GM23338 (cell line): ENCODE data around the gene ZDHHC7. TPM values are rescaled to one million over a fixed set of nuclear protein-coding genes. Genes with fewer than 3 reads are reported as not detected.

Experiments
- ATAC-seq: fragments of 200-7000 bp; cut with Tn5 transposase; 3 replicates; pipeline ENCODE4 v1.9.1; 2020
- DNase-seq: peaks from one replicate; pipeline ENCODE4 v3.0.0-alpha.2; 2015; ENCODE audit warnings: low spot score
- H2AFZ ChIP-seq: fragments of 200-600 bp; sonication (generic); 2 replicates; pipeline ENCODE4 v1.8.0; 2016; ENCODE audit warnings: antibody characterized with exemption, mild to moderate bottlenecking, moderate library complexity
- H3F3A ChIP-seq: fragments of 200-600 bp; sonication (generic); replicated peaks from 2 replicates; pipeline ENCODE4 v1.8.0; 2017; ENCODE audit warnings: antibody characterized with exemption, mixed run types, low read depth
- H3K27ac ChIP-seq: fragments of 200-600 bp; sonication (generic); 2 replicates; pipeline ENCODE4 v1.6.1; 2016; ENCODE audit warnings: low read depth
- H3K27me3 ChIP-seq: fragments of 200-600 bp; sonication (generic); 2 replicates; pipeline ENCODE4 v1.8.0; 2016; ENCODE audit warnings: mild to moderate bottlenecking, mixed run types, moderate library complexity; ENCODE audit not compliant: insufficient read depth
- H3K36me3 ChIP-seq: fragments of 200-600 bp; sonication (generic); 2 replicates; pipeline ENCODE4 v1.8.0; 2016; ENCODE audit warnings: mild to moderate bottlenecking; ENCODE audit not compliant: insufficient read depth
- H3K4me1 ChIP-seq: fragments of 200-600 bp; sonication (generic); 2 replicates; pipeline ENCODE4 v1.8.0; 2016; ENCODE audit warnings: mild to moderate bottlenecking, moderate library complexity; ENCODE audit not compliant: insufficient read depth
- H3K4me2 ChIP-seq: fragments of 200-600 bp; sonication (generic); 2 replicates; pipeline ENCODE4 v1.7.1; 2017; ENCODE audit warnings: mixed run types
- H3K4me3 ChIP-seq: fragments of 200-600 bp; sonication (generic); 2 replicates; pipeline ENCODE4 v1.6.1; 2016; ENCODE audit warnings: mixed run types
- H3K79me2 ChIP-seq: fragments of 200-600 bp; sonication (generic); replicated peaks from 2 replicates; pipeline ENCODE4 v1.8.0; 2017; ENCODE audit warnings: mild to moderate bottlenecking; ENCODE audit not compliant: insufficient read depth
- H3K9me2 ChIP-seq: fragments of 200-600 bp; sonication (generic); 2 replicates; pipeline ENCODE4 v1.8.0; 2017; ENCODE audit not compliant: insufficient read depth
- H4K20me1 ChIP-seq: fragments of 200-600 bp; sonication (generic); replicated peaks from 2 replicates; pipeline ENCODE4 v1.8.0; 2017; ENCODE audit warnings: mild to moderate bottlenecking; ENCODE audit not compliant: insufficient read depth
- H3K27ac Mint-ChIP-seq: 2 replicates; pipeline ENCODE4 v1.8.0; 2020; ENCODE audit warnings: inconsistent platforms, mild to moderate bottlenecking, moderate library complexity, mixed read lengths
- H3K27me3 Mint-ChIP-seq: 3 replicates; pipeline ENCODE4 v1.8.0; 2022; ENCODE audit warnings: low read depth, mild to moderate bottlenecking, moderate library complexity, mixed read lengths, inconsistent platforms; ENCODE audit not compliant: insufficient read depth, poor library complexity
- H3K36me3 Mint-ChIP-seq: 3 replicates; pipeline ENCODE4 v1.8.0; 2021; ENCODE audit warnings: low read depth, mild to moderate bottlenecking, inconsistent platforms, moderate library complexity, mixed read lengths
- H3K4me1 Mint-ChIP-seq: 3 replicates; pipeline ENCODE4 v1.8.0; 2020; ENCODE audit warnings: mild to moderate bottlenecking, inconsistent platforms, mixed read lengths
- H3K4me3 Mint-ChIP-seq: 3 replicates; pipeline ENCODE4 v1.8.0; 2021; ENCODE audit warnings: moderate library complexity, mild to moderate bottlenecking, inconsistent platforms, mixed read lengths
- H3K9me3 Mint-ChIP-seq: 3 replicates; pipeline ENCODE4 v1.8.0; 2020; ENCODE audit warnings: moderate library complexity, mild to moderate bottlenecking, inconsistent platforms, mixed read lengths
- CREB1 ChIP-seq: fragments of 250-450 bp; sonication (Bioruptor Pico); IDR thresholded peaks from 2 replicates; pipeline ENCODE4 v1.5.0; 2020; ENCODE audit warnings: low read depth, mild to moderate bottlenecking, moderate library complexity
- CTCF ChIP-seq, 2 experiments: fragments of 200-600 bp in 1 of 2; sonication (generic) in 1 of 2; conservative IDR thresholded peaks; 2 replicates each; pipeline versions ENCODE4 v1.5.1 to v1.6.1; 2016 to 2017; ENCODE audit warnings: antibody characterized with exemption in 2 of 2, low read depth in 2 of 2, mild to moderate bottlenecking in 2 of 2, moderate library complexity in 1 of 2
- ETS1 ChIP-seq: IDR thresholded peaks from 2 replicates; pipeline ENCODE4 v1.6.1; 2016; ENCODE audit warnings: antibody characterized with exemption
- EZH2 ChIP-seq: fragments of 200-600 bp; sonication (generic); IDR thresholded peaks from one replicate; pipeline ENCODE4 v1.8.0; 2017; ENCODE audit warnings: antibody characterized with exemption, mild to moderate bottlenecking, low read depth; ENCODE audit not compliant: unreplicated experiment
- EZH2phosphoT487 ChIP-seq: fragments of 200-600 bp; sonication (generic); IDR thresholded peaks from one replicate; pipeline ENCODE4 v1.8.1; 2018; ENCODE audit warnings: antibody characterized with exemption; ENCODE audit not compliant: unreplicated experiment
- JUNB ChIP-seq: IDR thresholded peaks from one replicate; pipeline ENCODE4 v1.6.1; 2016; ENCODE audit warnings: antibody characterized with exemption; ENCODE audit not compliant: unreplicated experiment
- NANOG ChIP-seq: IDR thresholded peaks from 2 replicates; pipeline ENCODE4 v1.6.1; 2016; ENCODE audit warnings: antibody characterized with exemption, borderline replicate concordance
- POLR2AphosphoS5 ChIP-seq: IDR thresholded peaks from 2 replicates; pipeline ENCODE4 v1.6.1; 2016; ENCODE audit warnings: antibody characterized with exemption, low read depth
- REST ChIP-seq: IDR thresholded peaks from one replicate; pipeline ENCODE4 v1.6.1; 2018; ENCODE audit warnings: antibody characterized with exemption; ENCODE audit not compliant: unreplicated experiment
- STAT1 ChIP-seq: IDR thresholded peaks from one replicate; pipeline ENCODE4 v1.6.1; 2016; ENCODE audit warnings: antibody characterized with exemption; ENCODE audit not compliant: unreplicated experiment
- ZNF114 ChIP-seq: fragments of 250-450 bp; sonication (Bioruptor Pico); IDR thresholded peaks from 2 replicates; pipeline ENCODE4 v1.5.0; 2020; ENCODE audit warnings: mild to moderate bottlenecking, moderate library complexity
- ZNF331 ChIP-seq: fragments of 250-450 bp; sonication (Bioruptor Pico); IDR thresholded peaks from 2 replicates; pipeline ENCODE4 v1.5.0; 2020; ENCODE audit warnings: low read depth, mild to moderate bottlenecking, moderate library complexity
- ZNF462 ChIP-seq: fragments of 250-450 bp; sonication (Bioruptor Pico); IDR thresholded peaks from 2 replicates; pipeline ENCODE4 v1.5.0; 2020; ENCODE audit warnings: mild to moderate bottlenecking, moderate library complexity
- polyA plus RNA-seq: library from polyadenylated mRNA; unstranded; fragments of >200 nt; fragmentation: Nextera tagmentation; extraction: Ambion mirVana; gene quantifications from 2 replicates; pipeline ENCODE4 v1.2.1, GENCODE V29; 2016
- total RNA-seq: library from RNA; depleted of rRNA; stranded (reverse); fragments of >200 nt; shearing (Covaris generic); gene quantifications from 2 replicates; pipeline ENCODE4 v1.2.3, GENCODE V29; 2014

The ZDHHC7 gene
- total and polyA plus RNA-seq, 2 experiments from 2014 or later = 13.1 to 46.1 TPM

- no peaks in the 10 kb centered on the region for H3K79me2 ChIP-seq
- DNase-seq (no peak), ATAC-seq (no peak; the same call in 2 of the 3 replicates)
- Mint-ChIP-seq H3K27ac (no peak overlapping the region), H3K9me3 (peaks cover 3% of the 10 kb centered on the region; the same call in 1 of the 3 replicates), H3K36me3 (no peaks in the 10 kb centered on the region), H3K4me3 (no peak overlapping the region), H3K27me3 (peaks cover 11% of the 10 kb centered on the region), H3K4me1 (no peaks in the 10 kb centered on the region)
- H4K20me1 ChIP-seq = no peaks in the 10 kb centered on the region
- H3K4me3 ChIP-seq = no peak overlapping the region
- no peaks in the 10 kb centered on the region for H3K4me1 ChIP-seq
- no peaks in the 10 kb centered on the region for H3K27me3 ChIP-seq
- no peaks in the 10 kb centered on the region for H3F3A ChIP-seq
- H3K27ac ChIP-seq = no peak overlapping the region
- H3K36me3 ChIP-seq = no peaks in the 10 kb centered on the region
- TF ChIP-seq EZH2phosphoT487 (no peak), ZNF331 (CRISPR knock-in tag) (no peak), ZNF462 (no peak), ZNF114 (no peak), ETS1 (no peak), POLR2AphosphoS5 (no peak), EZH2 (no peak), CREB1 (CRISPR knock-in tag) (no peak), JUNB (no peak), REST (no peak), CTCF (conservative IDR thresholded peaks at IDR 0.05; ENCODE audit: low read depth in 2 of 2) (no peak), STAT1 (no peak), NANOG (no peak)
- no peaks in the 10 kb centered on the region for H3K9me2 ChIP-seq
- H2AFZ ChIP-seq = no peak overlapping the region
- H3K4me2 ChIP-seq = no peak overlapping the region
Observed at GRCh38 chr16:84947996-84948850, 63.1 kb downstream of the ZDHHC7 start.
